Measurements from ENCODE around the gene CSNK2A1.

DNA sequence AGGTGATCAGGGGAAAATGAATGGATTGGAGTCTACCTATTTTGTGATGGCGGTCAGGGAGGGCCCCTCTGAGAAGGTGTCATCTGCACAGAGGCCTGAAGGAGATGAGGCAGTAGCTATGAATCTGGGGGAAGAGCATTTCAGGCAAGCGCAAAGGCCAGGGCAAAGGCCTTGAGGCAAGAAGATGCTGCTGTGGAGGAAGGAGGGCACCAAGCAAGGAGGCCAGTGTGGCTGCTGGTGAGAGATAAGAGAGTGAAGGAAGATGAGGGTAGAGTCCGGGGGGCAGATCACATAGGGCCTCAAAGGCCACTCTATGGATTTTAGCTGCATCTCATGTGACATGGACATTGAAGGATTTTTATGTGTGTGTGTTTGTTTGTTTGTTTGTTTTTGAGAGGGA, 20.6 kb upstream of the CSNK2A1 start:
- TF ChIP-seq, protein P1, sequence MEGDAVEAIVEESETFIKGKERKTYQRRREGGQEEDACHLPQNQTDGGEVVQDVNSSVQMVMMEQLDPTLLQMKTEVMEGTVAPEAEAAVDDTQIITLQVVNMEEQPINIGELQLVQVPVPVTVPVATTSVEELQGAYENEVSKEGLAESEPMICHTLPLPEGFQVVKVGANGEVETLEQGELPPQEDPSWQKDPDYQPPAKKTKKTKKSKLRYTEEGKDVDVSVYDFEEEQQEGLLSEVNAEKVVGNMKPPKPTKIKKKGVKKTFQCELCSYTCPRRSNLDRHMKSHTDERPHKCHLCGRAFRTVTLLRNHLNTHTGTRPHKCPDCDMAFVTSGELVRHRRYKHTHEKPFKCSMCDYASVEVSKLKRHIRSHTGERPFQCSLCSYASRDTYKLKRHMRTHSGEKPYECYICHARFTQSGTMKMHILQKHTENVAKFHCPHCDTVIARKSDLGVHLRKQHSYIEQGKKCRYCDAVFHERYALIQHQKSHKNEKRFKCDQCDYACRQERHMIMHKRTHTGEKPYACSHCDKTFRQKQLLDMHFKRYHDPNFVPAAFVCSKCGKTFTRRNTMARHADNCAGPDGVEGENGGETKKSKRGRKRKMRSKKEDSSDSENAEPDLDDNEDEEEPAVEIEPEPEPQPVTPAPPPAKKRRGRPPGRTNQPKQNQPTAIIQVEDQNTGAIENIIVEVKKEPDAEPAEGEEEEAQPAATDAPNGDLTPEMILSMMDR (IDR thresholded peaks at IDR 0.05): no peak
- TF ChIP-seq POLR2A (IDR thresholded peaks at IDR 0.05): no peak
